K562 (cell line): Measurements from ENCODE around the gene DUSP3.

ENCODE experiments used
- ATF2 ChIP-seq: sonication (generic); formaldehyde crosslinking; IDR thresholded peaks from 2 replicates; pipeline ENCODE4 v1.8.1; 2022; ENCODE audit warnings: missing genetic modification reagents
- GATAD2B ChIP-seq: fragments of 450-650 bp; IDR thresholded peaks from 2 replicates; pipeline ENCODE4 v1.6.1; 2017; ENCODE audit warnings: mild to moderate bottlenecking, borderline replicate concordance
- MAFK ChIP-seq: IDR thresholded peaks from 2 replicates; pipeline ENCODE4 v1.6.1; 2011; ENCODE audit warnings: low read length, improper control_type of control experiment
- PCBP1 ChIP-seq: fragments of 200-400 bp; formaldehyde crosslinking; IDR thresholded peaks from 2 replicates; pipeline ENCODE4 v1.6.1; 2018; ENCODE audit warnings: mild to moderate bottlenecking, low read depth, low read length; ENCODE audit not compliant: poor library complexity, severe bottlenecking
- PHF8 ChIP-seq: fragments of 200-600 bp; sonication (generic); IDR thresholded peaks from 2 replicates; pipeline ENCODE4 v1.6.1; 2012; ENCODE audit warnings: mixed run types, mild to moderate bottlenecking, inconsistent platforms, low read length, moderate library complexity, borderline replicate concordance
- SNAPC5 ChIP-seq: fragments of 250-450 bp; sonication (Bioruptor Pico); IDR thresholded peaks from 2 replicates; pipeline ENCODE4 v1.8.0; 2021; ENCODE audit warnings: moderate library complexity, mild to moderate bottlenecking, inconsistent platforms
- SP1 ChIP-seq: sonication (generic); formaldehyde crosslinking; IDR thresholded peaks from 2 replicates; pipeline ENCODE4 v1.8.1; 2022; ENCODE audit warnings: mild to moderate bottlenecking, missing genetic modification reagents
- ZNF445 ChIP-seq: fragments of 250-450 bp; sonication (Bioruptor Pico); IDR thresholded peaks from 2 replicates; pipeline ENCODE4 v1.4.0; 2020; ENCODE audit warnings: low read depth, mild to moderate bottlenecking, moderate library complexity

- TF ChIP-seq MAFK (no peak), GATAD2B (no peak), PCBP1 (no peak), PHF8 (no peak), SP1 (no peak), ZNF445 (no peak), SNAPC5 (CRISPR knock-in tag) (no peak), ATF2 (CRISPR knock-in tag) (no peak)
Observed at GRCh38 chr17:43758497-43759174, 20.1 kb downstream of the DUSP3 start, which contains the start of gene SOST.
